A549 (cell line): ENCODE data around the gene ZNRF3. TPM values are rescaled to one million over a fixed set of nuclear protein-coding genes. Genes with fewer than 3 reads are reported as not detected.

ENCODE experiments used
- ATAC-seq, 2 experiments: fragments of 200-7000 bp in 1 of 2; fragments of >200 bp in 1 of 2; cut with Nextera tagmentation in 1 of 2; cut with Tn5 transposase in 1 of 2; 3 replicates each; pipeline versions ENCODE4 v1.8.0 to v1.9.1; 2018 to 2020; ENCODE audit warnings: mild to moderate bottlenecking in 1 of 2, moderate library complexity in 1 of 2
- CTCF ChIA-PET: fragments of 300-600 bp; sonication (Branson Sonifier 250); formaldehyde crosslinking; extraction: SDS; loops from one replicate; lab custom pipeline; 2021; ENCODE audit warnings: antibody characterized with exemption, inconsistent platforms; lab: Yijun Ruan, JAX
- POLR2A ChIA-PET: fragments of 350-600 bp; formaldehyde crosslinking; extraction: SDS; loops from one replicate; lab custom pipeline; 2021; ENCODE audit warnings: antibody characterized with exemption, inconsistent platforms; lab: Yijun Ruan, JAX
- DNase-seq, 2 experiments: peaks; one replicate each; pipeline versions ENCODE4 v3.0.0 to v3.0.0-alpha.2; 2011 to 2016; ENCODE audit warnings: low read depth in 1 of 2, low spot score in 1 of 2
- FAIRE-seq: peaks from 2 replicates; lab custom pipeline; 2011; peaks lifted over from hg19 to GRCh38; lab: Jason Lieb, UNC
- H3K27ac ChIP-seq, 2 experiments: fragments of >200 bp; sonication (Bioruptor Twin); formaldehyde crosslinking; 3 replicates each; pipeline ENCODE4 v1.5.1; 2016 to 2017
- H3K4me1 ChIP-seq: fragments of >200 bp; sonication (Bioruptor Twin); formaldehyde crosslinking; 3 replicates; pipeline ENCODE4 v1.6.1; 2016
- H3K4me2 ChIP-seq: fragments of >200 bp; sonication (Bioruptor Twin); formaldehyde crosslinking; 3 replicates; pipeline ENCODE4 v1.6.1; 2016
- H3K4me3 ChIP-seq: fragments of >200 bp; sonication (Bioruptor Twin); formaldehyde crosslinking; 3 replicates; pipeline ENCODE4 v1.5.1; 2016
- H3K9me3 ChIP-seq: fragments of >200 bp; sonication (Bioruptor Twin); formaldehyde crosslinking; 3 replicates; pipeline ENCODE4 v1.6.1; 2016
- CBX2 ChIP-seq: fragments of 200-600 bp; sonication (generic); IDR thresholded peaks from 2 replicates; pipeline ENCODE4 v1.6.1; 2016; ENCODE audit warnings: low read depth, mild to moderate bottlenecking, borderline replicate concordance
- CEBPB ChIP-seq, 2 experiments: fragments of >200 bp in 1 of 2; sonication (Bioruptor Twin) in 1 of 2; formaldehyde crosslinking in 1 of 2; IDR thresholded peaks; 2 replicates each; pipeline ENCODE4 v1.6.1; 2012 to 2016
- EHF ChIP-seq: fragments of 250-450 bp; sonication (Bioruptor Pico); IDR thresholded peaks from 2 replicates; pipeline ENCODE4 v1.5.0; 2020; ENCODE audit warnings: mild to moderate bottlenecking
- FOSL2 ChIP-seq, 2 experiments: fragments of 450-650 bp in 1 of 2; fragments of >200 bp in 1 of 2; sonication (Bioruptor Twin) in 1 of 2; formaldehyde crosslinking; IDR thresholded peaks; 2 replicates each; pipeline versions ENCODE4 v1.5.0 to v1.6.1; 2016 to 2020; ENCODE audit warnings: mild to moderate bottlenecking in 1 of 2, moderate library complexity in 1 of 2
- HOXA7 ChIP-seq: fragments of 250-450 bp; sonication (Bioruptor Pico); IDR thresholded peaks from 2 replicates; pipeline ENCODE4 v1.5.0; 2020; ENCODE audit warnings: mild to moderate bottlenecking, moderate library complexity
- MAZ ChIP-seq: fragments of 150-350 bp; IDR thresholded peaks from 2 replicates; pipeline ENCODE4 v1.6.1; 2014; ENCODE audit warnings: antibody characterized with exemption, low read depth, low read length, borderline replicate concordance
- POLR2A ChIP-seq: IDR thresholded peaks from 2 replicates; pipeline ENCODE4 v1.6.1; 2012; ENCODE audit warnings: mild to moderate bottlenecking, low read length
- RARB ChIP-seq: fragments of 250-450 bp; sonication (Bioruptor Pico); IDR thresholded peaks from 2 replicates; pipeline ENCODE4 v1.8.0; 2021; ENCODE audit warnings: mild to moderate bottlenecking, moderate library complexity
- RFX5 ChIP-seq: fragments of 450-650 bp; IDR thresholded peaks from 2 replicates; pipeline ENCODE4 v1.7.1; 2014; ENCODE audit warnings: antibody characterized with exemption, mild to moderate bottlenecking, moderate library complexity
- RNF2 ChIP-seq: fragments of 200-600 bp; sonication (generic); IDR thresholded peaks from 2 replicates; pipeline ENCODE4 v1.6.1; 2016; ENCODE audit warnings: low read depth, mild to moderate bottlenecking, antibody characterized with exemption, moderate library complexity, borderline replicate concordance
- ZSCAN20 ChIP-seq: fragments of 250-450 bp; sonication (Bioruptor Pico); IDR thresholded peaks from 2 replicates; pipeline ENCODE4 v1.8.0; 2022; ENCODE audit warnings: mild to moderate bottlenecking, moderate library complexity
- WGBS: methylation state at CpG from one replicate; pipeline ENCODE4 v1.1.6; 2017; ENCODE audit errors: missing lambda C conversion rate; 5-methylcytosine and 5-hydroxymethylcytosine counted together
- polyA plus RNA-seq, 4 experiments: library from polyadenylated mRNA; depleted of rRNA in 3 of 4; stranded (reverse); fragments of >200 nt; fragmentation: RNase III in 1 of 4; extraction: RNeasy Plus Mini Kit Qiagen cat#74134 plus additional on column Dnase treatment in 1 of 4; gene quantifications; 2 replicates in 3 of 4; 3 replicates in 1 of 4; pipeline ENCODE4 v1.2.3, GENCODE V29; 2011 to 2017
- small RNA-seq, 6 experiments: library from RNA; depleted of rRNA; stranded (forward); fragments of <200 nt; gene quantifications; one replicate each; pipeline ENCODE3, GENCODE V24; 2012
- TF ChIP-seq, protein P1 (sequence below): IDR thresholded peaks from 2 replicates; pipeline ENCODE4 v1.6.1; 2012
- TF ChIP-seq, protein P2 (sequence below): IDR thresholded peaks from 2 replicates; pipeline ENCODE4 v1.6.1; 2012; ENCODE audit warnings: low read depth, borderline replicate concordance
- TF ChIP-seq, protein P3 (sequence below): fragments of >200 bp; sonication (Bioruptor Twin); formaldehyde crosslinking; IDR thresholded peaks from 3 replicates; pipeline ENCODE4 v1.5.1; 2016

The ZNRF3 gene
- polyA plus RNA-seq, 2 of the 4 experiments (the other 2 are of a cell fraction) = 4.6 to 6.9 TPM

DNA sequence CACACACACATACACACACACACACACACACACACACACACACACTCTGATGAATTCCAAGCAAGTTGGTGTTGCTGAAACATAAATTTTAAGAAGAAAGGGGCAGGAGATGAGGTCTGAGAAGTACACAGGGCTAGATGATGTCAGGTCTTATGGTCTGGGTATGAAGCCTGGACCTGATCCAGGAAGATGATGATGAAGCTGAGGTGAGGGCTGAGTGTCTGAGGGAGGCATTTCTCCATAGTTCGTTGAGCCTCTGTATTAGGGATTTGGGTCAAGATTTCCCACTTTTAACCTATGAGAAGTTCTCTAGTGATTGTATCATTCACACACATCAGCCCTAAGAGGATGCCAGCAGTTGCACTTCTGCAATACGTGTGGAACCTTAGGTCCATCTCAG lies 222.1 kb downstream of the ZNRF3 start:
- no peak overlapping the region for H3K27ac ChIP-seq
- DNase-seq (no peak), FAIRE-seq (no peak), ATAC-seq (no peak)
- ChIA-PET POLR2A (no interaction called here), CTCF (interaction anchor here (1.2 kb wide), 1 partner anchor 48 kb away, joined by 3 read pairs; no protein-coding TSS in a partner anchor)
- no peak overlapping the region for H3K4me3 ChIP-seq
- no peak for TF ChIP-seq FOSL2 (IDR thresholded peaks at IDR 0.05)
- TF ChIP-seq FOSL2 (CRISPR knock-in tag; IDR thresholded peaks at IDR 0.05) = no peak
- TF ChIP-seq RARB (CRISPR knock-in tag) = no peak
- WGBS = 56% methylated on average over 2 of the region's 2 CpGs
- no peaks in the 10 kb centered on the region for H3K9me3 ChIP-seq
- 0 out of 3 replicates have a peak, but pooled peaks cover 2% of the 10 kb centered on the region for H3K4me1 ChIP-seq
- H3K4me2 ChIP-seq = no peak overlapping the region

DNA sequence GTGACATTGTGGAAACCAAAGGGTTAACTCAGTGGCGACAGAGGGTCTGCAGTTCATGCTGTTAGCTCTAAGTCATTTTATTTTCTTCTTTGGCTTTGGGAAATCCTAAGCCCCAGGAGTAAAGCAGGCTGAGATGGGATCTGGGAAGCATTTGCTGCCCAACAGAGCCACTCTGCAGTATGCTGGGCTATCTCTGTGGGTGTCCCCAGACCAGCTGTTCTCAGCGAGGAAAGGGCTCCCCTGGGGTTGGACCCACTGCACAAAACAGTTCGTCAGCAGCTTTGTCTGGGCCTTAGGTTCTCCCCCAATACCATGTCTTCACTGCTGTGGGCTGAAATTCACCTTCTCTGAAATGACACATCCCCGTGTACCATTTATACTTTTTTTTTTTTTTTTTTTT lies 223.5 kb downstream of the ZNRF3 start:
- POLR2A ChIA-PET = no interaction called here
- FAIRE-seq = no peak
- CTCF ChIA-PET = interaction anchor here (1.5 kb wide), 1 partner anchor 9 kb away, joined by 4 read pairs; no protein-coding TSS in a partner anchor

More for the DNA sequence above, 223.5 kb downstream of the ZNRF3 start:
- 0 out of 3 replicates have a peak, but pooled peaks cover 2% of the 10 kb centered on the region for H3K4me1 ChIP-seq
- H3K4me3 ChIP-seq = no peak overlapping the region
- 57% methylated on average over 4 of the region's 4 CpGs for WGBS
- TF ChIP-seq, protein P1, sequence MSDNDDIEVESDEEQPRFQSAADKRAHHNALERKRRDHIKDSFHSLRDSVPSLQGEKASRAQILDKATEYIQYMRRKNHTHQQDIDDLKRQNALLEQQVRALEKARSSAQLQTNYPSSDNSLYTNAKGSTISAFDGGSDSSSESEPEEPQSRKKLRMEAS = no peak
- TF ChIP-seq RARB (CRISPR knock-in tag) = no peak
- no peak for TF ChIP-seq ZSCAN20 (CRISPR knock-in tag)
- no peak for TF ChIP-seq EHF (CRISPR knock-in tag)
- no peak for TF ChIP-seq CEBPB (IDR thresholded peaks at IDR 0.05)
- no peak for TF ChIP-seq HOXA7 (CRISPR knock-in tag)
- TF ChIP-seq, protein P2, sequence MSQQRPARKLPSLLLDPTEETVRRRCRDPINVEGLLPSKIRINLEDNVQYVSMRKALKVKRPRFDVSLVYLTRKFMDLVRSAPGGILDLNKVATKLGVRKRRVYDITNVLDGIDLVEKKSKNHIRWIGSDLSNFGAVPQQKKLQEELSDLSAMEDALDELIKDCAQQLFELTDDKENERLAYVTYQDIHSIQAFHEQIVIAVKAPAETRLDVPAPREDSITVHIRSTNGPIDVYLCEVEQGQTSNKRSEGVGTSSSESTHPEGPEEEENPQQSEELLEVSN = no peak
- TF ChIP-seq RNF2 = no peak
- no peak for TF ChIP-seq POLR2A
- TF ChIP-seq, protein P3, sequence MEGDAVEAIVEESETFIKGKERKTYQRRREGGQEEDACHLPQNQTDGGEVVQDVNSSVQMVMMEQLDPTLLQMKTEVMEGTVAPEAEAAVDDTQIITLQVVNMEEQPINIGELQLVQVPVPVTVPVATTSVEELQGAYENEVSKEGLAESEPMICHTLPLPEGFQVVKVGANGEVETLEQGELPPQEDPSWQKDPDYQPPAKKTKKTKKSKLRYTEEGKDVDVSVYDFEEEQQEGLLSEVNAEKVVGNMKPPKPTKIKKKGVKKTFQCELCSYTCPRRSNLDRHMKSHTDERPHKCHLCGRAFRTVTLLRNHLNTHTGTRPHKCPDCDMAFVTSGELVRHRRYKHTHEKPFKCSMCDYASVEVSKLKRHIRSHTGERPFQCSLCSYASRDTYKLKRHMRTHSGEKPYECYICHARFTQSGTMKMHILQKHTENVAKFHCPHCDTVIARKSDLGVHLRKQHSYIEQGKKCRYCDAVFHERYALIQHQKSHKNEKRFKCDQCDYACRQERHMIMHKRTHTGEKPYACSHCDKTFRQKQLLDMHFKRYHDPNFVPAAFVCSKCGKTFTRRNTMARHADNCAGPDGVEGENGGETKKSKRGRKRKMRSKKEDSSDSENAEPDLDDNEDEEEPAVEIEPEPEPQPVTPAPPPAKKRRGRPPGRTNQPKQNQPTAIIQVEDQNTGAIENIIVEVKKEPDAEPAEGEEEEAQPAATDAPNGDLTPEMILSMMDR = no peak
- TF ChIP-seq MAZ = no peak
- no peak for TF ChIP-seq CBX2
- no peak for TF ChIP-seq RFX5
- no peak overlapping the region for H3K27ac ChIP-seq
- ATAC-seq (no peak), DNase-seq (no peak)
- no peaks in the 10 kb centered on the region for H3K9me3 ChIP-seq
- no peak overlapping the region for H3K4me2 ChIP-seq

Small RNAs within 50 kb of the gene (small RNA-seq; reads per million reads assigned to genes)
- gene Z93930.1 = 0 reads per million in 6 experiments

Other genes with a start within 250 kb of the ZNRF3 start
- 3.8 and 5.9 TPM in 2 replicates for gene TTC28, start 203.7 kb upstream of the ZNRF3 start, polyA plus RNA-seq (2011; rRNA removed)
- 2.6 to 3.0 TPM (median 2.6 TPM) in 3 replicates for gene TTC28, start 203.7 kb upstream of the ZNRF3 start, polyA plus RNA-seq (2017; fragmentation: RNase III; extraction: RNeasy Plus Mini Kit Qiagen cat#74134 plus additional on column Dnase treatment)
- 26.1 and 29.6 TPM in 2 replicates for gene CHEK2, start 141.8 kb upstream of the ZNRF3 start, polyA plus RNA-seq (2011; rRNA removed)
- gene CHEK2, start 141.8 kb upstream of the ZNRF3 start, polyA plus RNA-seq (2017; fragmentation: RNase III; extraction: RNeasy Plus Mini Kit Qiagen cat#74134 plus additional on column Dnase treatment) = 12.2 to 14.7 TPM (median 13.0 TPM) in 3 replicates
- 20.2 and 22.4 TPM in 2 replicates for gene HSCB, start 141.5 kb upstream of the ZNRF3 start, polyA plus RNA-seq (2011; rRNA removed)
- 14.3 to 17.5 TPM (median 17.2 TPM) in 3 replicates for gene HSCB, start 141.5 kb upstream of the ZNRF3 start, polyA plus RNA-seq (2017; fragmentation: RNase III; extraction: RNeasy Plus Mini Kit Qiagen cat#74134 plus additional on column Dnase treatment)
- 15.7 and 24.1 TPM in 2 replicates for gene CCDC117, start 110.9 kb upstream of the ZNRF3 start, polyA plus RNA-seq (2011; rRNA removed)
- 10.1 to 12.2 TPM (median 11.0 TPM) in 3 replicates for gene CCDC117, start 110.9 kb upstream of the ZNRF3 start, polyA plus RNA-seq (2017; fragmentation: RNase III; extraction: RNeasy Plus Mini Kit Qiagen cat#74134 plus additional on column Dnase treatment)
- gene XBP1, start 83.0 kb upstream of the ZNRF3 start, polyA plus RNA-seq (2011; rRNA removed) = 172 and 207 TPM in 2 replicates
- gene XBP1, start 83.0 kb upstream of the ZNRF3 start, polyA plus RNA-seq (2017; fragmentation: RNase III; extraction: RNeasy Plus Mini Kit Qiagen cat#74134 plus additional on column Dnase treatment) = 30.0 to 34.1 TPM (median 32.7 TPM) in 3 replicates
- gene C22orf31, start 178.3 kb downstream of the ZNRF3 start, polyA plus RNA-seq (2011; rRNA removed) = not detected in 2 replicates
- not detected in 3 replicates for gene C22orf31, start 178.3 kb downstream of the ZNRF3 start, polyA plus RNA-seq (2017; fragmentation: RNase III; extraction: RNeasy Plus Mini Kit Qiagen cat#74134 plus additional on column Dnase treatment)
- 1.7 and 2.4 TPM in 2 replicates for gene KREMEN1, start 189.5 kb downstream of the ZNRF3 start, polyA plus RNA-seq (2011; rRNA removed)
- gene KREMEN1, start 189.5 kb downstream of the ZNRF3 start, polyA plus RNA-seq (2017; fragmentation: RNase III; extraction: RNeasy Plus Mini Kit Qiagen cat#74134 plus additional on column Dnase treatment) = 2.5 to 2.7 TPM (median 2.7 TPM) in 3 replicates